ENCODE data around the gene EXD2.

EXD2 gene

GRCh38 chr14:69193721-69194120 is 2.4 kb downstream of the EXD2 start:
- Histone ChIP-seq H3K4me2 (ENCODE audit: low read length) (no peak overlapping the region), H3F3A (ENCODE audit: control insufficient read depth, insufficient read depth) (peaks cover 6% of the 10 kb centered on the region; the same call in 1 of the 2 replicates), H4K20me1 (ENCODE audit: control insufficient read depth, insufficient read depth, low read depth, low read length) (no peaks in the 10 kb centered on the region), H3K27me3 (ENCODE audit: control insufficient read depth, low read length) (no peaks in the 10 kb centered on the region), H3K4me1 (ENCODE audit: control insufficient read depth, low read length) (peaks cover 19% of the 10 kb centered on the region), H3K9me3 (ENCODE audit: control insufficient read depth, insufficient read depth, low read length) (no peaks in the 10 kb centered on the region), H3K36me3 (ENCODE audit: control insufficient read depth, low read length) (no peaks in the 10 kb centered on the region), H3K79me2 (ENCODE audit: control insufficient read depth, low read length) (peaks cover 5% of the 10 kb centered on the region; the same call in 1 of the 2 replicates), H3K27ac (ENCODE audit: low read depth, low read length) (no peak overlapping the region), H3K9me2 (replicated peaks; ENCODE audit: control insufficient read depth, low read length) (no peaks in the 10 kb centered on the region), H3K4me3 (ENCODE audit: low read length) (no peak overlapping the region)
- TF ChIP-seq EZH2phosphoT487 (IDR thresholded peaks at IDR 0.05; ENCODE audit: borderline replicate concordance, low read length): no peak
- no peak for TF ChIP-seq CTCF (IDR thresholded peaks at IDR 0.05; ENCODE audit: low read depth, low read length, poor library complexity, severe bottlenecking)

- no peaks in the 10 kb centered on the region for H4K20me1 ChIP-seq (ENCODE audit: control insufficient read depth, insufficient read depth, low read depth, low read length)
- H3K4me2 ChIP-seq (ENCODE audit: low read length): no peak overlapping the region
- no peaks in the 10 kb centered on the region for H3K9me2 ChIP-seq (replicated peaks; ENCODE audit: control insufficient read depth, low read length)
- H3K4me3 ChIP-seq (ENCODE audit: low read length): no peak overlapping the region
- H3K79me2 ChIP-seq (ENCODE audit: control insufficient read depth, low read length): no peaks in the 10 kb centered on the region
- H3K9me3 ChIP-seq (ENCODE audit: control insufficient read depth, insufficient read depth, low read length): no peaks in the 10 kb centered on the region
- no peaks in the 10 kb centered on the region for H3K4me1 ChIP-seq (ENCODE audit: control insufficient read depth, low read length)
- no peaks in the 10 kb centered on the region for H3F3A ChIP-seq (ENCODE audit: control insufficient read depth, insufficient read depth)
- no peaks in the 10 kb centered on the region for H3K27me3 ChIP-seq (ENCODE audit: control insufficient read depth, low read length)
- H3K27ac ChIP-seq (ENCODE audit: low read depth, low read length): no peak overlapping the region
- H3K36me3 ChIP-seq (ENCODE audit: control insufficient read depth, low read length): no peaks in the 10 kb centered on the region
- TF ChIP-seq EZH2phosphoT487 (IDR thresholded peaks at IDR 0.05; ENCODE audit: borderline replicate concordance, low read length) (no peak), CTCF (IDR thresholded peaks at IDR 0.05; ENCODE audit: low read depth, low read length, poor library complexity, severe bottlenecking) (no peak)
Observed at GRCh38 chr14:69199786-69200185, 8.5 kb downstream of the EXD2 start.

GRCh38 chr14:69204753-69205152 is 13.5 kb downstream of the EXD2 start:
- H3F3A ChIP-seq (ENCODE audit: control insufficient read depth, insufficient read depth): no peaks in the 10 kb centered on the region
- no peak overlapping the region for H3K4me3 ChIP-seq (ENCODE audit: low read length)
- no peaks in the 10 kb centered on the region for H3K9me3 ChIP-seq (ENCODE audit: control insufficient read depth, insufficient read depth, low read length)
- no peak overlapping the region for H3K4me2 ChIP-seq (ENCODE audit: low read length)
- H3K9me2 ChIP-seq (replicated peaks; ENCODE audit: control insufficient read depth, low read length): no peaks in the 10 kb centered on the region
- H3K79me2 ChIP-seq (ENCODE audit: control insufficient read depth, low read length): no peaks in the 10 kb centered on the region
- H3K4me1 ChIP-seq (ENCODE audit: control insufficient read depth, low read length): no peaks in the 10 kb centered on the region
- no peaks in the 10 kb centered on the region for H4K20me1 ChIP-seq (ENCODE audit: control insufficient read depth, insufficient read depth, low read depth, low read length)
- no peak overlapping the region for H3K27ac ChIP-seq (ENCODE audit: low read depth, low read length)
- no peaks in the 10 kb centered on the region for H3K36me3 ChIP-seq (ENCODE audit: control insufficient read depth, low read length)
- H3K27me3 ChIP-seq (ENCODE audit: control insufficient read depth, low read length): no peaks in the 10 kb centered on the region
- TF ChIP-seq CTCF (IDR thresholded peaks at IDR 0.05; ENCODE audit: low read depth, low read length, poor library complexity, severe bottlenecking) (no peak), EZH2phosphoT487 (IDR thresholded peaks at IDR 0.05; ENCODE audit: borderline replicate concordance, low read length) (no peak)
